ENCODE data around the gene AQP2. TPM values are rescaled to one million over a fixed set of nuclear protein-coding genes. Genes with fewer than 3 reads are reported as not detected.

Gene AQP2
- total RNA-seq, 2 donors from 2014 or later = not detected

DNA sequence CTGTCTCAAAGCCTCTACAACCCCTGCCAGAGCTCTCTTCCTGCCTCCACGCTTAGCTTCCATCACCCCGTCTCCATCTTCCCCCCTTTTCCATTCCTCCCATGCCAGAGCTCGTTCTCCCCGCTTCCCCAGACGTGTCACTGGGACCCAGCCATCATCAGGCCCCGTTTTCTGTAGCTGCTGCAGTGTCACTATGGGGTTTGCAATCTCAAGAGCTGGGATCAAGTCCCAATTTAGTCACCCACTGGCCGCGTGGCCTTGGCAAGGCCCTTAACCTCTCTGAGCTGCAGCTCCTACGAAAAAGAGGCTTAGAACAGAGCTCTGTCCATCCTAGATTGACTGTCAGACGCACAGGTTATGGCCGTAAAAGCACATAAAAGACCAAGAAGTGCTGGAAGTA lies 45.9 kb upstream of the AQP2 start:
- Histone ChIP-seq H3K4me3 (ENCODE audit: low read length) (no peak overlapping the region), H3K4me1 (ENCODE audit: control insufficient read depth, insufficient read depth, low read length) (peaks cover 7% of the 10 kb centered on the region), H3K9me3 (ENCODE audit: control insufficient read depth, low read length) (no peaks in the 10 kb centered on the region), H3K27ac (ENCODE audit: low read depth, low read length) (peak overlapping the region; percentile 68), H3K27me3 (ENCODE audit: control insufficient read depth, insufficient read depth, low read length, poor library complexity, severe bottlenecking) (peaks cover 35% of the 10 kb centered on the region), H3K9ac (ENCODE audit: extremely low read depth, low read length, poor library complexity, severe bottlenecking) (no peak overlapping the region), H3K36me3 (ENCODE audit: control insufficient read depth, insufficient read depth, low read length) (no peaks in the 10 kb centered on the region)
- WGBS, 2 experiments (ENCODE audit: insufficient coverage in 1 of 2, insufficient read length in 1 of 2) = 92 to 94% methylated on average over 11 of the region's 11 CpGs
- TF ChIP-seq, protein P1, sequence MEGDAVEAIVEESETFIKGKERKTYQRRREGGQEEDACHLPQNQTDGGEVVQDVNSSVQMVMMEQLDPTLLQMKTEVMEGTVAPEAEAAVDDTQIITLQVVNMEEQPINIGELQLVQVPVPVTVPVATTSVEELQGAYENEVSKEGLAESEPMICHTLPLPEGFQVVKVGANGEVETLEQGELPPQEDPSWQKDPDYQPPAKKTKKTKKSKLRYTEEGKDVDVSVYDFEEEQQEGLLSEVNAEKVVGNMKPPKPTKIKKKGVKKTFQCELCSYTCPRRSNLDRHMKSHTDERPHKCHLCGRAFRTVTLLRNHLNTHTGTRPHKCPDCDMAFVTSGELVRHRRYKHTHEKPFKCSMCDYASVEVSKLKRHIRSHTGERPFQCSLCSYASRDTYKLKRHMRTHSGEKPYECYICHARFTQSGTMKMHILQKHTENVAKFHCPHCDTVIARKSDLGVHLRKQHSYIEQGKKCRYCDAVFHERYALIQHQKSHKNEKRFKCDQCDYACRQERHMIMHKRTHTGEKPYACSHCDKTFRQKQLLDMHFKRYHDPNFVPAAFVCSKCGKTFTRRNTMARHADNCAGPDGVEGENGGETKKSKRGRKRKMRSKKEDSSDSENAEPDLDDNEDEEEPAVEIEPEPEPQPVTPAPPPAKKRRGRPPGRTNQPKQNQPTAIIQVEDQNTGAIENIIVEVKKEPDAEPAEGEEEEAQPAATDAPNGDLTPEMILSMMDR (conservative IDR thresholded peaks at IDR 0.05) = no peak
- Mint-ChIP-seq H3K36me3 (ENCODE audit: low read depth) (no peaks in the 10 kb centered on the region), H3K9me3 (no peaks in the 10 kb centered on the region), H3K27ac (no peak overlapping the region), H3K4me3 (no peak overlapping the region), H3K27me3 (ENCODE audit: insufficient read depth) (peaks cover 51% of the 10 kb centered on the region), H3K4me1 (peaks cover 13% of the 10 kb centered on the region)
- DNase-seq = no peak

DNA sequence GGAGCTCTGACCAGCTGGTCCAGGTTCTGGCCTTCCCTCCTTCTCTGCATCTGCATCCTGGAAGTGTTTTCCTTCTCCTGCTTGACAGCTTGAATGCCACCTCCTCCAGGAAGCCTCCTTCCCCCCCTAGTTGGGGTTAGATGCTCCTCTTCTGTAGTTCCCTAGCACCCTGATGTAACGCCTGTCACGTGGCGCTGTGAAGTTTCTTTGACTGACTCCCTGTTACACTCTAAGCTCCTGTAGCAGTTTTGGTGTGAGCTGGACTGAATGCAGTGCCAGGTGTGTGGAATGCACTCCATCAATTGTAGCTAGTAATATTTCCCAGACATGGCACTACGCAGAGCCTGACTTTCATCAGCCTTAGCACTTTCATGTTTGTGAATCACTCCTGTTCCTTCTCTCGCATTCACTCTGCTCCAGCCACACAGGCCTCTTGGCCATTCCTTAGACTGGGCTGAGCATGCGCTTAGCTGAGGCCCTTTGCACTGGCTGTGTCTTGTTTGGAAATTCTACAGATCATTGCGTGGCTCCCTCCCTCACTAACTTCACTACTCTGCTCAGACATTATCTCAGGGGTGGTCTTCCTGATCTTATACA lies 44.7 kb upstream of the AQP2 start:
- peaks cover 35% of the 10 kb centered on the region for H3K27me3 ChIP-seq (ENCODE audit: control insufficient read depth, insufficient read depth, low read length, poor library complexity, severe bottlenecking)
- TF ChIP-seq, protein P1 (conservative IDR thresholded peaks at IDR 0.05) = no peak
- Mint-ChIP-seq H3K36me3 (ENCODE audit: low read depth) (no peaks in the 10 kb centered on the region), H3K4me1 (peaks cover 13% of the 10 kb centered on the region), H3K27me3 (ENCODE audit: insufficient read depth) (peaks cover 50% of the 10 kb centered on the region), H3K9me3 (no peaks in the 10 kb centered on the region), H3K4me3 (no peak overlapping the region), H3K27ac (no peak overlapping the region)
- no peaks in the 10 kb centered on the region for H3K9me3 ChIP-seq (ENCODE audit: control insufficient read depth, low read length)
- DNase-seq = no peak
- H3K36me3 ChIP-seq (ENCODE audit: control insufficient read depth, insufficient read depth, low read length) = no peaks in the 10 kb centered on the region
- H3K9ac ChIP-seq (ENCODE audit: extremely low read depth, low read length, poor library complexity, severe bottlenecking) = no peak overlapping the region
- H3K27ac ChIP-seq (ENCODE audit: low read depth, low read length) = no peak overlapping the region
- WGBS, 2 experiments (ENCODE audit: insufficient coverage in 1 of 2, insufficient read length in 1 of 2) = 90 to 94% methylated on average over 3 to 7 of the region's 7 CpGs
- no peaks in the 10 kb centered on the region for H3K4me1 ChIP-seq (ENCODE audit: control insufficient read depth, insufficient read depth, low read length)
- H3K4me3 ChIP-seq (ENCODE audit: low read length) = no peak overlapping the region

DNA sequence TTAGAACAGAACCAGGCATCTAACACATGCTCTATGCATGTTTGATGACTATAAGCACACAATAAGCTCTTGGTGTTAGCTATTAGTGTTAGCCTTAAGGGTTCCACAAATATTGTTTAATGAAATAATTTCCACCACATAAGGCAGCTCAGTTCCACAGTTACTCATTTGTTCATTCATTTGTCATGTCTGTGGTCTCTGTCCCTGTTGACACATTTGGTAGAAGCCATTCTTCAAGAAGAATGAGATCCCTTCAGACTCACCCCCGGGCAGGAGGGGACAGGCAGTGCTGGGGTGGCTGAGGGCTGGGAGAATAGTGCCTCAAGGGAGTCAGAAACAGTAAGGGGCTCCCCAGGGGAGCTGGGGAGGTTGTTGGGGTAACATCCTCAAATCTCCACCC lies 43.2 kb upstream of the AQP2 start:
- no peaks in the 10 kb centered on the region for H3K9me3 Mint-ChIP-seq
- H3K4me3 ChIP-seq (ENCODE audit: low read length) = no peak overlapping the region
- whole genome bisulfite sequencing, 2 experiments (ENCODE audit: insufficient coverage in 1 of 2, insufficient read length in 1 of 2) = 86 to 100% methylated on average over 1 of the region's 1 CpG
- TF ChIP-seq, protein P1 (conservative IDR thresholded peaks at IDR 0.05) = no peak
- no peak for DNase-seq
- no peaks in the 10 kb centered on the region for H3K36me3 Mint-ChIP-seq (ENCODE audit: low read depth)
- H3K36me3 ChIP-seq (ENCODE audit: control insufficient read depth, insufficient read depth, low read length) = no peaks in the 10 kb centered on the region
- no peak overlapping the region for H3K27ac ChIP-seq (ENCODE audit: low read depth, low read length)
- H3K27me3 ChIP-seq (ENCODE audit: control insufficient read depth, insufficient read depth, low read length, poor library complexity, severe bottlenecking) = peaks cover 31% of the 10 kb centered on the region
- no peaks in the 10 kb centered on the region for H3K4me1 ChIP-seq (ENCODE audit: control insufficient read depth, insufficient read depth, low read length)
- no peak overlapping the region for H3K4me3 Mint-ChIP-seq
- no peak overlapping the region for H3K9ac ChIP-seq (ENCODE audit: extremely low read depth, low read length, poor library complexity, severe bottlenecking)
- peaks cover 42% of the 10 kb centered on the region for H3K27me3 Mint-ChIP-seq (ENCODE audit: insufficient read depth)
- H3K4me1 Mint-ChIP-seq = peaks cover 17% of the 10 kb centered on the region
- no peak overlapping the region for H3K27ac Mint-ChIP-seq
- H3K9me3 ChIP-seq (ENCODE audit: control insufficient read depth, low read length) = no peaks in the 10 kb centered on the region
